NCI-H146 treated with DMSO at 0.1 percent for 48 hours (cell line): ENCODE results near the gene MTRR.

Source experiments
- DNase-seq: peaks from one replicate; lab custom pipeline; 2025; ENCODE audit not compliant: unreplicated experiment; lab: John Stamatoyannopoulos, UW

The MTRR gene

DNA sequence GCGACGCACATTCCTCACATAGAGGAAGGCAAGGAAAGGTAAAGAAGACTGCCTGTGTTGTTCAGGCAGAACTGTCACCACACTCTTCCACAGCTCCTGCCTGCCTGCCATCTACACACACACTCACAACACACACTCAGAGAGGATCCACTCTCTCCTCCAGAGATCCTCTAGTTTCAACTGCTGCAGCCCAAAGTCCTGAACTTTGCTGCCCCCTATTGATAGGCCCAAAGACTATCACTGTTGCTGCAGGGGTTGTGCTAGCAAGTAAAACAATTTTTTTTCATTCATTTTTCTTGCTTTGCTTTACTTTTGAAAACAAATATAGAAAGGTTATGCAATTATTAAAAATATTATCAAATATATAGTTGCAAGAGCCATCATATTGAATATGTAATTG, 12.1 kb upstream of the MTRR start:
- peak; percentile 11 for DNase-seq

DNA sequence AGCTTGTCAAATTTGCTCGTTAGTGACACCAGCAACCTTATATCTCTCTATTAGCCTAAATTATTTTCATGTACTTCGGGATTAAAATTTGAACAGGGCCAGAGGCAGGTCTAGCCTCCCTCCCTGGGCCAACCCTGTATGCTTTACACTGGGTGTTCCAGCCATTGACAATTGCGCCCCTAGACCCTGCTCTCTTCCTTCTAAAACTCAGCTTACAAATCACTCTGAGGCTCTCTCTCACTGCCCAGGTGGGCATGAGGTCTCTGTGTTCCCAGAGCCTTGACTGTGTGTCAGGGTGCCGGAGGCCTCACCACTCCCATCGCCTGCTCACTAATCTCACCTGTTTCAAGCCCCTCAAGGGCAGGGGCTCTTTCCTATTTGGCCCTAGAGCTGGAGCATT, 11.6 kb upstream of the MTRR start:
- DNase-seq, result no peak

- no peak for DNase-seq
Measured at GRCh38 chr5:7857926-7858632, 10.9 kb upstream of the MTRR start.

- no peak for DNase-seq
Measured at GRCh38 chr5:7866196-7866595, 2.8 kb upstream of the MTRR start.

GRCh38 chr5:7867260-7867659, 1.7 kb upstream of the MTRR start:
- DNase-seq, result no peak

- no peak for DNase-seq
Measured at GRCh38 chr5:7868427-7868772, 548 bp upstream of the MTRR start.

GRCh38 chr5:7869474-7870136, 657 bp downstream of the MTRR start:
- DNase-seq, result no peak

GRCh38 chr5:7871653-7872052, 2.7 kb downstream of the MTRR start:
- DNase-seq, result no peak

- no peak for DNase-seq
Measured at GRCh38 chr5:7872517-7873130, 3.7 kb downstream of the MTRR start.

GRCh38 chr5:7873216-7873615, 4.3 kb downstream of the MTRR start:
- no peak for DNase-seq

GRCh38 chr5:7874639-7875038, 5.7 kb downstream of the MTRR start:
- DNase-seq, result no peak

GRCh38 chr5:7875151-7875550, 6.2 kb downstream of the MTRR start:
- no peak for DNase-seq

DNA sequence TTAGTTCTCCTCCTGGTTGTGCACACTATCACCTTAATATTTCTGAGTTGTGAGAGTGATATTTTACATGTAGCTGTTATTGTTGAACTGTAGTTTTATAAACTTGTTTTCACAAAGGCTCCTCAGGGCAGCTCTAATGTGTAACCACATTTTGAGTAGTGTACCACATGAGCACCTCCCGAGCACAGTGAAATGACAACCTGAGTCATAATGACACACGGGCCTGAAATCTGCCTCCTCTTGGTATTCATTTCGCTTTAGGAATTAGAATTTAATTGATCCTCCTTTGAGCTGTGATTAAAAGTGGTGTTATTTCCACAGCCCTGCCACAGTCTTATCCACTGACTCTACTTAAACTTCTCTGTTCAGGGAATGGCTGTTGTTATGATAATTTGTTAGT, 7.9 kb downstream of the MTRR start:
- DNase-seq, result no peak

GRCh38 chr5:7877851-7878250, 8.9 kb downstream of the MTRR start:
- no peak for DNase-seq

DNA sequence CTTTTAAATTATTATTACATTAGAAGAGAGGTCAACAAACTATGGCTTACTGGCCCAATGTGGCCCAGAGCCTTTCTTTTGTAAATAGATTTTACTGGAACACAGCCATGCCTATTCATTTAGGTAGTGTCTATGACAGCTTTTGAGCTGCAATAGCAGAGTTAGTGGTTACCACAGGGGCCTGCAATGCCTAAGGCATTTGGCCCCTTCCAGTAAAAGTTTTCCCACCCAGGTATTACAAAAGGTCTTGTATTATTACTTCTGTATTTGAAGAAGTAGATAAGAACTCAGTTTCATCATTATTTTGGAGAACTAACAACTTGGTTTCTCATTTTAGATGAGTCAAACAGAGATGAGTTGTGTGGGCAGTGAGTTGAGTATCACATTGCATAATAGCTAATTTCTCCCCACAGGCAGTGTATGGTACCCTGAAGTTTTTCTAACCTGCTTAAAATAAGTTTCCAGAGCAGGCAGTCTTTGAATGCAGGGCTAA, 9.5 kb downstream of the MTRR start:
- no peak for DNase-seq

DNA sequence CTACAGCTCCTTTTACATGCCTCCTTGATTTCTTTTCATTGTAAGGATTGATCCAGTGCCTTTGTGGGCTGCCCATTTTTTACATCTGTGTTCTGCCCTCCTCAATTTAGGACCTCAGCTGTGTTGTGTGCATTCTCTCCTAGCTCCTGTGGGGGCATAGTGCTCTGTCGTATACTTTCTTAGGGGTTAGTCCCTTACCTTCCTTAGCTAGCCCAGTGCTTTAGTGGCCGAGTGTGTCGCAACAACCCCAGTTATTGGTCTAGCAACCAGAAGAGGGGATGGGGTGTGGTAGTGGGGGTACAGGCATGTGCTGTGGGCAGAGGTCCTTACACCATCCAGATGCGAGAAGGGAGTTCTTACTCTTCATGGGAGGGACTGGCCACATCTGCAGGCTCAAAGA, 12.1 kb downstream of the MTRR start:
- DNase-seq, result no peak

DNA sequence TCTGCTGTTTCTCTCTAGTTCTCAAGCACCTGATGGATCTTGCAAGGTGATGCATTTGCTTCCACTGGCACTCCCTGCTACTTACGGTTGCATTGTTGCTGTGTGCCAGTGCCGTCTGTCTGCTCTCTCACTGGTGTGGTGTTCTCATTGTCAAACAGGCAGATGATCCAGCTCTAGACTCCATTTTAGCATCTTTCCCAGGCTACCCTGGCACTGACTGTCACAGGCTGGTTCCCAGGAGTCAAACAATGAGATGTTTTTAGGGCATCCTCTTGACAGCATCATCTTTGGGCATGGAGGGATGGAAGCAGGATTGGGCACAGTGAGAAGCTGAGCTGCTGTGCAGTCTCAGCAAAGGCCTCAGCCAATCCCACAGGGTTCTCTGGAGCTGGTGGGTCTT, 12.9 kb downstream of the MTRR start:
- no peak for DNase-seq

DNA sequence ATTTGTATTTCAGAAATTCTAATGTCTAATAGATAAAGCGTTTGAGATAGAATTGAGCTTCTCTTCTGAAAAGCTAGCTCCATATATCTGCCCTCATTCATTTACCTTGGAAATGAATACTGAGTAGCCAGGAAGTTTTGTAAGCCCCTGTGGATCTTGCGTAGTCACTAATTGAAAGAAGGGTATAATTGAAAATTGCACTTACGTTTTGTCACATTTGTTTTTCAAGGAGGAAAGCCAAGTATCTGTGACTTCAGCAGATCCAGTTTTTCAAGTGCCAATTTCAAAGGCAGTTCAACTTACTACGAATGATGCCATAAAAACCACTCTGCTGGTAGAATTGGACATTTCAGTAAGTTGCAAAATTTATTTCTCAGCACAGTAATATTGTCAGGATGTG, 14.0 kb downstream of the MTRR start:
- DNase-seq, result no peak

- DNase-seq, result no peak
Measured at GRCh38 chr5:7884491-7885267, 15.7 kb downstream of the MTRR start.

DNA sequence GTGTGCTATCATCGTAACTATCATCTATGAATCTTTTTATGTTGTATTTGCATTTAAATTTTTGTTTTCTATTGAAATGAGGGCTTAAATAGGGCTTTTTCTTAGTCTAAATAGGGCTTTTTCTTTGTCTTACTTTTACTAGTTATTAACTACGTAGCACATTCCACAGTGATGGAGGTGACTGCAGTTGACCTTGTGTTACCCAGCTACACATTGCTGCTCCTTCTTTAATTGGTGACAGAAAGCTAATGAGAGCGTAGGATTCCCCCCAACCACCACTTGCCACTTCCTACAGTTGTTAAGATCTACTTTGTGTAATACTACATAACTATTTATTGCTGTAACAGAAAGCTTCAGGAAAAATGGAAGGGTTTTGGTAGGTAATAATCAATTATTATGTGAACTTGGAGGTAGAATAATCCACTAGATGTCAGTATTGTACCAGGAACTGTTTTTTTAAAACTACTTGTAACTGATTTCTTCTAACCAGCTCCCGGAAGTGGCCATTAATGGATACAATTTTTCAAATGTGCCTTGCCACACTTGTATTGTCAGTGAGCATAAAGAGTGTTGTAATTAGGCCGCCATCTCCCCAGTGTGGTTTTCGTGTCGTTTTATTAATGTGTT, 18.0 kb downstream of the MTRR start:
- DNase-seq, result peak; percentile 4

DNA sequence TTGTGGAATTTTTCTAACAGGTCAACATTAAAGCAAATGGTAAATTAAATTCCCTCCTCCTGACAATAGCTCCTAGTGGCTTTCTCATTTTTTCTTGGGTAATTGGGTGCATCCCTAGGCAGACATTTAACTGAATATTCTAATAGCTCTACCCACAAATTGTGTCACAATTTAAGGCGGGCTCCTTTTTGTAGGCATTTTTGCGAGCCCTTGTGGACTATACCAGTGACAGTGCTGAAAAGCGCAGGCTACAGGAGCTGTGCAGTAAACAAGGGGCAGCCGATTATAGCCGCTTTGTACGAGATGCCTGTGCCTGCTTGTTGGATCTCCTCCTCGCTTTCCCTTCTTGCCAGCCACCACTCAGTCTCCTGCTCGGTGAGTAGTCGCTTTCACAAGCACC, 20.0 kb downstream of the MTRR start:
- DNase-seq, result no peak
